Gastrocnemius medialis (tissue), 4 donors: ENCODE measurements around the gene RNU6-8. TPM values are rescaled to one million over a fixed set of nuclear protein-coding genes. Genes with fewer than 3 reads are reported as not detected.

Experiments used
- total RNA-seq, 4 donors: library from RNA; depleted of rRNA; stranded (reverse); fragments of >200 nt; gene quantifications; one replicate each; pipeline versions ENCODE4 v1.1.0 to v1.2.3, GENCODE V29; 2016

RNU6-8 gene
- total RNA-seq, 4 donors from 2014 or later = not detected

Other genes with a start within 250 kb of the RNU6-8 start
- 10 to 100 TPM; 56.5 to 76.9 (median 66.9) TPM for gene ARHGAP5, start 126.0 kb downstream of the RNU6-8 start, total RNA-seq
- not detected for gene RNU6-7, start 1.2 kb downstream of the RNU6-8 start, total RNA-seq
- gene AKAP6, start 126.0 kb upstream of the RNU6-8 start, total RNA-seq = 10 to 100 TPM; 23.2 to 59.2 (median 32.1) TPM